Naive B cell (primary cell): ENCODE data around the gene VASP. TPM values are rescaled to one million over a fixed set of nuclear protein-coding genes. Genes with fewer than 3 reads are reported as not detected.

Experiments used
- ATAC-seq, 2 donors: fragments of 150-1000 bp; cut with Tn5 transposase; 2 replicates each; pipeline ENCODE4 v1.10.0; 2021; ENCODE audit warnings: low read depth in 2 of 2, mild to moderate bottlenecking in 2 of 2, moderate library complexity in 2 of 2
- DNase-seq: peaks from one replicate; pipeline ENCODE4 v3.0.0; 2022
- H3K27ac Mint-ChIP-seq, 6 donors: one replicate each; pipeline ENCODE4 v1.8.0; 2020 to 2022; ENCODE audit warnings: mild to moderate bottlenecking in 6 of 6, mixed read lengths in 6 of 6, moderate library complexity in 5 of 6, inconsistent platforms in 2 of 6
- H3K27me3 Mint-ChIP-seq, 3 donors: one replicate each; pipeline ENCODE4 v1.8.0; 2021 to 2022; ENCODE audit warnings: mixed read lengths in 3 of 3, mild to moderate bottlenecking in 1 of 3
- H3K36me3 Mint-ChIP-seq, 2 donors: one replicate each; pipeline ENCODE4 v1.8.0; 2020 to 2022; ENCODE audit warnings: mixed read lengths in 2 of 2, inconsistent platforms in 1 of 2, mild to moderate bottlenecking in 1 of 2
- H3K4me1 Mint-ChIP-seq, 3 donors: one replicate each; pipeline ENCODE4 v1.8.0; 2020 to 2022; ENCODE audit warnings: mixed read lengths in 3 of 3, inconsistent platforms in 1 of 3, mild to moderate bottlenecking in 1 of 3, moderate library complexity in 1 of 3
- H3K4me3 Mint-ChIP-seq, 8 donors: one replicate each; pipeline ENCODE4 v1.8.0; 2020 to 2022; ENCODE audit warnings: mild to moderate bottlenecking in 8 of 8, mixed read lengths in 8 of 8, moderate library complexity in 8 of 8, inconsistent platforms in 2 of 8
- H3K9me3 Mint-ChIP-seq, 7 donors: one replicate each; pipeline ENCODE4 v1.8.0; 2020 to 2022; ENCODE audit warnings: mixed read lengths in 7 of 7, mild to moderate bottlenecking in 5 of 7, inconsistent platforms in 2 of 7, moderate library complexity in 1 of 7
- polyA plus RNA-seq, 6 donors: library from polyadenylated mRNA; unstranded; fragments of 300-500 nt; fragmentation: Illumina TruSeq; gene quantifications; one replicate each; pipeline ENCODE4 v1.2.3, GENCODE V29; 2021; ENCODE audit warnings: low read depth in 6 of 6

The VASP gene
- polyA plus RNA-seq, 6 donors from 2014 or later: 51.5 to 87.2 (median 64.3) TPM

DNA sequence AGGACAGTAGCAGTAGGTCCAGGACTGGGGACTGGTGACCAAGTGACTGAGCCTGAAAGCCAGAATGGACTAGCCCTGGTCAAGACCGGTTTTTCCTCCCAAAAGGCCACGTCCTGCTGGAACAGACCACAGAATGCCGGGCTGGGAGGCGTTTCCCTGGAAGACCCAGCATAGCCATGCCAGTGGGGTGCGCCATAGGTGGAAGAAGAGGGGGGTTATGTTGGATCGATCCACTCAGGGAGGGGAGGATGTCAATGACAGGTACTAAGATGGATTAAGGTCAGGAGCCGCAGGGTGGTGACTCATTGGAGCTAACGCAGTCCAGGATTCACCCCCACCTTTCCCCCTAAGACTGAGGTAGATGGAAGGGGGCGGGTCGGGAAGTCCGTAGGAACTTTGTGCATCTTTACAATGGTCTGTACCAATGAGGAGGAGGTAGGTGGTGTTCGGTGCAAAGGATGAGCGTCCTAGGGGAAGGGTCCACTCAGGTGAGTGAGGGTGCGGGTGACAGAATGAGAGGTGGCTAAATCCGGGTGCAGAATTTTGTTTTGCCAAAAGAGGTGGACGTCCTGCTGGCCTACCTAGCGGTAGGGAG is 21.0 kb downstream of the VASP start:
- Mint-ChIP-seq H3K36me3 (peaks cover 0 to 9% of the 10 kb centered on the region in 2 donors), H3K9me3 (peaks cover 0 to 8% (median 1%) of the 10 kb centered on the region in 7 donors), H3K4me3 (peak overlapping the region; percentile 5 to 89 (median 61)), H3K27me3 (no peaks in the 10 kb centered on the region), H3K27ac (peak overlapping the region in 3 of 6 donors; percentile 1 to 71 (median 65)), H3K4me1 (peaks cover 27 to 49% (median 33%) of the 10 kb centered on the region in 3 donors)
- no peak for DNase-seq
- ATAC-seq: no peak

DNA sequence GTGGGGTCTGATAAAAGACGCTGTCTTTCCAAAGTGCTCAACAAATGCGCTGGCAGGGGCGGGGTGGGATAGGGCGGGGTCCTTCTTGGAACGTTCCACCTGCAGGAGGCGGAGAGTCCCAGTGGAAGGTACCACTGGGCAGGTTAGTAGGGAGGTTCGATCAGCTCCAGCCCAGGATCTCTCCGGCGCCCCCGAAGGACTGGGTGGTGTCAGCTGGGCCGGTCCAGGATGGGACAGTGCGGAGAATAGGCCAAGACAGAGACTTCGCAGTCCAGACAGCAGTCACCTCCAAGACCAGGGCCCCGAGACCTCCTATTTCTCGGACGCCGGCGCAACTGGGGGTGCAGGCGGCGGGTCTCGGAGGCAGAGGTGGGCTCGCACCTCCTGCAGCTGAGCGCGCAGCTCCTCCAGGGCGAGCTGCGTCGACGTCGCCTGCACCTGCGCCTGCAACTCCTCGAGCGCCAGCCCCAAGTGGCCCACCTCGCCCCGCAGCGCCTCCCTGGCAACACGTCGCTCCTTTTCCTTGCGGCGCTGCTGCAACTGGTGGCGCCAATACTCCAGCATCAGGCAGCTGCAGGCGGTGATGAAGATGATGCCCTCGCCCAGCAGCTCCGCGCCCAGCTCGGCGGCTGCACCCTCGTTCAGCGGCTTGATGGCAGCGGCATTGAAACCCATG is 21.6 kb downstream of the VASP start:
- no peaks in the 10 kb centered on the region for H3K27me3 Mint-ChIP-seq
- H3K4me1 Mint-ChIP-seq: peaks cover 20 to 42% (median 27%) of the 10 kb centered on the region in 3 donors
- H3K36me3 Mint-ChIP-seq: peaks cover 0 to 3% of the 10 kb centered on the region in 2 donors
- H3K4me3 Mint-ChIP-seq: peak overlapping the region in 6 of 8 donors; percentile 57 to 79 (median 69)
- DNase-seq (no peak), ATAC-seq (peak; percentile 32 to 33)
- peaks cover 0 to 8% (median 1%) of the 10 kb centered on the region in 7 donors for H3K9me3 Mint-ChIP-seq
- peak overlapping the region in 1 of 6 donors; percentile 71 for H3K27ac Mint-ChIP-seq

DNA sequence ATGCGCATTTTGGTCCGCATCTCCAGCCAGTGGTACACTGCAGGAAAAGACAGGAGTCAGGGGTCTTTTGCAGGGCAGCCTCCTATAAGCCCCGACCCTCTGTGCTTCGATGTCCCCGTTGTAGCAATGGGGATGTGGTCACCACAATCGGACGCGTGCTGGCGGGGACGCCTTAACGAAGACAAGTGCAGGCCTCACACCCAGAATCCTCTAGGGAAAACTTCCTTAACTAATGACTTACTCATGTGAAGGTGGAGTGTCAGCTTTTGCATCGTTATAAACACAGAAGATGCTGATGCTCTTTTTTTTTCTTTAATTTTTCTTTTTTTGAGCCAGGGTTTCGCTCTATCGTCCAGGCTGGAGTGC is 22.1 kb downstream of the VASP start:
- ATAC-seq (no peak), DNase-seq (no peak)
- Mint-ChIP-seq H3K27ac (peak overlapping the region in 1 of 6 donors; percentile 33), H3K4me1 (peaks cover 17 to 37% (median 25%) of the 10 kb centered on the region in 3 donors), H3K36me3 (no peaks in the 10 kb centered on the region), H3K4me3 (peak overlapping the region in 6 of 8 donors; percentile 57 to 79 (median 69)), H3K27me3 (no peaks in the 10 kb centered on the region), H3K9me3 (peaks cover 0 to 8% (median 1%) of the 10 kb centered on the region in 7 donors)

DNA sequence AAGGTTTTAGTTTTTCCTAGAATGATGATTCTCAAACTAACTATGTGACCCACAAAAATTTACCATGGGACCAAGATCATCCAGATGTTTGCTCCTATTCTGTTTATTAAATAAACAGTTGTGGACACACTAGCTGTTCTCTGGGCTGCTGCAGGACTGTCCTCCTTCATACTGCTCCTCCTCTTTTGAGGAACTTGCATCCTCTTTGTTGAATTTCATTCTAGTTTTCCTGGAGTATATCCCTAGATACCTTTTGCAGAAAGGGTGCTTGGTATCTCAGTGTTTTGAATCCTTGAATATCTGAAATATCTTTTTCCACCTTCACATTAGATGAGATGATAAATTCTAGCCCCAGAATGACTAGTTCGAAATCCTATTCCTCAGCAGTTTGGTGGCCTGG is 24.1 kb downstream of the VASP start:
- Mint-ChIP-seq H3K9me3 (peaks cover 0 to 8% (median 1%) of the 10 kb centered on the region in 7 donors), H3K4me1 (peaks cover 15 to 29% (median 24%) of the 10 kb centered on the region in 3 donors), H3K27me3 (no peaks in the 10 kb centered on the region), H3K27ac (no peak overlapping the region), H3K36me3 (no peaks in the 10 kb centered on the region), H3K4me3 (no peak overlapping the region)
- ATAC-seq: no peak
- no peak for DNase-seq

DNA sequence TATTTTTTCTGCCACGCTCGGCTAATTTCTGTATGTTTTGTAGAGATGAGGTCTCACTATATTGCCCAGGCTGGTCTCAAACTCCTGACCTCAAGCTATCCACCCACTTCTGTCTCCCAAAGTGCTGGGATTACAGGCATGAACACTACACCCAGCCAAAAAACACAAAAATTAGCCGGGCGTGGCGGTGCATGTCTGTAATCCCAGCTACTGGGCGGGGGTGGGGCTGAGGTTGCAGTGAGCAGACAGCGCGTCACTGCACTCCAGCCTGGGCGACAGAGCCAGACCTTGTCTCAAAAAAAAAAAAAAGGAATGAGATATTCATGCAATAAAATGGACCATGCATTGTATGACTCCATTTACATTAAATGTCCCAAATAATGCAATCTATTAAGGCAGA is 32.2 kb downstream of the VASP start:
- H3K4me3 Mint-ChIP-seq: no peak overlapping the region
- peaks cover 5 to 6% (median 5%) of the 10 kb centered on the region in 3 donors for H3K4me1 Mint-ChIP-seq
- no peak for ATAC-seq
- no peaks in the 10 kb centered on the region for H3K27me3 Mint-ChIP-seq
- no peak overlapping the region for H3K27ac Mint-ChIP-seq
- H3K36me3 Mint-ChIP-seq: peaks cover 0 to 3% of the 10 kb centered on the region in 2 donors
- H3K9me3 Mint-ChIP-seq: peaks cover 0 to 7% (median 3%) of the 10 kb centered on the region in 7 donors
- no peak for DNase-seq

DNA sequence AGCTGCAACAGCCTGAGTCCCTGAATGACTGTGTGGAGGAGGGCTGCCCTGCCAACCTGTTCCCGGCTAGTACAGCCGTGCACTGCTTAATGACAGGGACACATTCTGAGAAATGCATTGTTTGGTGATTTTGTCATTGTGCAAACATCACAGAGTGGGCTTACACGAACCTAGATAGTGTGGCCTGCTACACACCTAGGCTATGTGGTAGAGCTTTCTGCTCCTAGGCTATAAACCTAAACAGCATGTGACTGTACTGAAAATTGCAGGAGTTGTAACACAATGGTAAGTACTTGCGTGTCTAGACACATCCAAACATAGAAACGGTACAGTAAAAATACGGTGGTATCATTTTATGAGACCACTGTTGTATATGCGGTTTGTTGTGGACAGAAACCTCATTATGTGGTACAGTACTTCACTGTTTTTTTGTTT is 35.0 kb downstream of the VASP start:
- Mint-ChIP-seq H3K4me3 (no peak overlapping the region), H3K9me3 (peaks cover 0 to 7% (median 3%) of the 10 kb centered on the region in 7 donors), H3K36me3 (peaks cover 0 to 3% of the 10 kb centered on the region in 2 donors), H3K27ac (no peak overlapping the region), H3K4me1 (peaks cover 6 to 13% (median 11%) of the 10 kb centered on the region in 3 donors), H3K27me3 (no peaks in the 10 kb centered on the region)
- no peak for DNase-seq
- no peak for ATAC-seq

DNA sequence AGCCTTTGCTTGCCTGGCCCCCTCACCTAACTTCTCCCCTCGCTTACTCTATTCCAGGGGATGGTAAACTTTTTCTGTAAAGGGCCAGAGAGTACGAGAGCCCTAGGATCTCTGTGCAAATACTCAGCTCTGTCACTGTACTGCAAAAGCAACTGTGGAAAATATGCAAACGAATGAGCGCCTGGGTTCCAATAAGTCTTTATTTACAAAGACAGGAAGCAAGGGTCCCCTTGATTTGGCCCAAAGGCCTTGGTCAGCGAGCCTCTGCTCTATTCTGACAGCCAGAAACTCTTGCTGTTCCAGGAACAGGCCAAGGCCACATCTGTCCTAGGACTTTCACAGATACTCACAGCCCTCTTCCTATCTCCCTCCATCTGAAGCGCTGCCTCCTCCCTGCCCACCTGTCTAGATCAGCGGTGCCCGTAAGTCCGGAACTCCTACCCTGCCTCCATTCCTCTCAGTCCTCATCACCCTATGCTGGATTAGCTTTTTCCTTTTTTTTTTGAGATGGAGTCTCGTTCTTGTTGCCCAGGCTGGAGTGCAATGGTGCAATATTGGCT is 40.0 kb downstream of the VASP start:
- no peak for ATAC-seq
- Mint-ChIP-seq H3K9me3 (no peaks in the 10 kb centered on the region), H3K27ac (peak overlapping the region in 3 of 6 donors; percentile 45 to 68 (median 67)), H3K27me3 (no peaks in the 10 kb centered on the region), H3K4me3 (no peak overlapping the region), H3K4me1 (peaks cover 17 to 22% (median 18%) of the 10 kb centered on the region in 3 donors), H3K36me3 (peaks cover 0 to 5% of the 10 kb centered on the region in 2 donors)
- DNase-seq: no peak

DNA sequence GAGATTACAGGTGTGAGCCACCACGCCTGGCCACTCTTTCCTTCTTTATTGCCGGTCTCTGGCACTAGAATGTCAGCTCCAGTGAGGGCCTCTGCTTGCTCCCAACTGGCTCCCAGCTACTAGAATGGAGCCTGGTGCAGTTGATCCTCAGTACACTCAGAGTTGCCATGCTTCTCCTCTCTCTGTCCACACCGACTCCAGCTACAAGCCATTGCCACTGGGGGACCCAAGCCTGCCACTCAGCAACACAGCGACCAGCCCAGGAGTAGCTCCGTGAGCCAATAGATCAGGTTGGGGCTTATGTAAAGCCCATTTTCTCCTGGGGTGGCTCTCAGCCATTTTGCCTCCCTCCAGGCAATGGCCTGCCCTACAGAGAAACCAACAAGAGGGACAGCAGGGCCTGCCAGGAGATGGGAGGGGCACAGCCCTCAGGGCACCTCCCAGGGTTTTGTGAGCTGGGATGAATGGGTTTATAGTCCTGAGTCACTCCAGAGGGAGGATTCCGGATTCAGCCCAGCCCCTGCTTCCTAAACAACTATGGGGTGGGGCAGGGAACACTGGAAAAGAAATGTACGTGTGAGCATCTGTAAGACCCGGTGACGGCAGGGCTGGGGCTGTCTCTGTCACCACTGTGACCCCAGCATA is 40.8 kb downstream of the VASP start:
- no peak overlapping the region for H3K4me3 Mint-ChIP-seq
- peaks cover 0 to 5% of the 10 kb centered on the region in 2 donors for H3K36me3 Mint-ChIP-seq
- ATAC-seq (no peak), DNase-seq (no peak)
- peak overlapping the region in 2 of 6 donors; percentile 44 to 45 for H3K27ac Mint-ChIP-seq
- H3K27me3 Mint-ChIP-seq: no peaks in the 10 kb centered on the region
- H3K9me3 Mint-ChIP-seq: no peaks in the 10 kb centered on the region
- H3K4me1 Mint-ChIP-seq: peaks cover 17 to 22% (median 18%) of the 10 kb centered on the region in 3 donors

DNA sequence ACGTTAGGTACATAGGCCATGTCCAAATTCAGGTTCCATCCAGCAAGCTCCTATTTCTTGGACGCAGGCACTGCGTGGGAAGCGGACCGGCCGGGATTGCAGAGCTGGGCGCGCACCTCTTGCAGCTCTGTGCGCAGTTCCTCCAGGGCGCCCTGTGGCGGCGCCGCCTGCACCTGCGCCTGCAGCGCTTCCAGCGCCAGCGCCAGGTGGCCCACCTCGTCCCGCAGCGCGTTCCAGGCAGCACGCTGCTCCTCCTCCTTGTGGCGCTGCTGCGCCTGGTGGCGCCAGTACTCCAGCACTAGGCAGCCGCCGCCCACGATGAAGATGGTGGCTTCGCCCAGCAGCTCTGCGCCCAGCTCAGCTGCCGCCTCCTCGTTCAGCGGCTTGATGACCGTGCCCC is 46.2 kb downstream of the VASP start:
- H3K9me3 Mint-ChIP-seq: no peaks in the 10 kb centered on the region
- H3K27me3 Mint-ChIP-seq: no peaks in the 10 kb centered on the region
- ATAC-seq: no peak
- no peak overlapping the region for H3K4me3 Mint-ChIP-seq
- H3K4me1 Mint-ChIP-seq: peaks cover 8 to 10% (median 10%) of the 10 kb centered on the region in 3 donors
- no peak overlapping the region for H3K27ac Mint-ChIP-seq
- DNase-seq: no peak
- peaks cover 0 to 5% of the 10 kb centered on the region in 2 donors for H3K36me3 Mint-ChIP-seq

DNA sequence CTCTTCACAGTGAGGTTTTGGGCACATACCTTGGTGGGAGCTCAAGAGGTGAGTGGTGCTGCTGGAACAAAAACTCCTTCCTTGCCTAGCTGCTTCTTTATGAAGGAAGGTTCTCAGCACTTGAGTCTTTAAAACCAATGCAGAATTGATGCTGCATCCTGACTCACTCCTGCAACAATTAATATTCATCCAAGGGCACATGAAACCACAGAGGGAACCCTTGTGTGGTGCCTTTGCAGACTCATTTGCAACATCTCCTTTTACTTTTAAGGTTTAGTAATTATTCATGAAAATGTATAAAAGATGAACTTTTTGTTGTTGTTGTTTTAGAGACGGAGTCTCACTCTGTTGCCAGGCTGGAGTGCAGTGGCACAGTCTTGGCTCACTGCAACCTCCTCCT is 47.2 kb downstream of the VASP start:
- Mint-ChIP-seq H3K9me3 (no peaks in the 10 kb centered on the region), H3K36me3 (peaks cover 0 to 5% of the 10 kb centered on the region in 2 donors)

DNA sequence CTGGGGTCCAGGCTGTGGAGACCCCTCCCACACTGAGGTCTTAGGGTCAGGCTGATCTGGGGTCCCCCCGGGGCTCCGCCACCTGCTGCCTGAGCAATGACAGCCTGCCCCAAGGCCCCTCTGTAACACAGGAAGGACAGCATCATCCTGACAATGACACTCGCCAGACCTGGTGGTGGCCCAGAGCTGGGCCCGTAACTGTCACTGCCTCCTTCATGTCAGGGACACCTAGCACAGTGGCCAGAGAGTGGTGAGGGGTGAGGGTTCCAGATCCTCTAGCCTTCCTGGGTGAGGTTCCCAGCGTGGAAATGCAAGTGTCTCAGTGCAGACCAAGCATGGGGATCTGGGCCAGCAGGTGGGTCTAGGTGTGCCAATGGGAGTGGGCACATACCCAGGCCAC is 49.6 kb downstream of the VASP start:
- no peaks in the 10 kb centered on the region for H3K9me3 Mint-ChIP-seq

More for the DNA sequence above, 47.2 kb downstream of the VASP start:
- no peak overlapping the region for H3K27ac Mint-ChIP-seq
- ATAC-seq (no peak), DNase-seq (no peak)
- peaks cover 11 to 16% (median 15%) of the 10 kb centered on the region in 3 donors for H3K4me1 Mint-ChIP-seq
- H3K4me3 Mint-ChIP-seq: no peak overlapping the region
- no peaks in the 10 kb centered on the region for H3K27me3 Mint-ChIP-seq

DNA sequence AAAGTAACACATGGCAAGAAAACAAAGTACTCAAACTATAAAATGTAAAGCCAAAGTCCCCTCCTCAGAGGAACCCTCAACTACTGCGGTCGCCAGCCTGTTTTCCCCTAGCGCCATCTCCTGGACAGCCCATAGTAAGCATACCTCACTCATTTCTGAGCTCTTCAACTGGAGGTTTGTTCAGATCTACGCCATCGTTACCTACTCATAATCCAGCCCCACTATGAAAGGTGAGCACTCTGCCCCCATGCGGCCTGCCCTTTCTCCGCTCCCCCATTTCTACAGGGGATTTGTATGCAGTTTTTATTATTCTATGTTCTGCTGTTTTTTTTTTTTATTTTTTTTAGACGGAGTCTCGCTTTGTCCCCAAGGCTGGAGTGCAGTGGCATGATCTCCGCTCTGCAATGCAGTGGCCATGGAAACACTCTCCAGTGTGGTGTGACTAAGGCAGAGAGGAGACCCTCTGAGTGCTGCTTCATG is 51.2 kb downstream of the VASP start:
- H3K27ac Mint-ChIP-seq: peak overlapping the region in 2 of 6 donors; percentile 28 to 64
- H3K4me3 Mint-ChIP-seq: peak overlapping the region in 2 of 8 donors; percentile 11 to 20
- peak; percentile 97 for ATAC-seq
- no peaks in the 10 kb centered on the region for H3K27me3 Mint-ChIP-seq
- H3K36me3 Mint-ChIP-seq: no peaks in the 10 kb centered on the region
- DNase-seq: peak; percentile 72
- H3K9me3 Mint-ChIP-seq: no peaks in the 10 kb centered on the region
- H3K4me1 Mint-ChIP-seq: peaks cover 21 to 33% (median 22%) of the 10 kb centered on the region in 3 donors

More for the DNA sequence above, 49.6 kb downstream of the VASP start:
- Mint-ChIP-seq H3K36me3 (no peaks in the 10 kb centered on the region), H3K27ac (peak overlapping the region in 3 of 6 donors; percentile 41 to 64 (median 62)), H3K27me3 (no peaks in the 10 kb centered on the region), H3K4me3 (no peak overlapping the region), H3K4me1 (peaks cover 15 to 22% (median 19%) of the 10 kb centered on the region in 3 donors)
- ATAC-seq: no peak
- DNase-seq: no peak

DNA sequence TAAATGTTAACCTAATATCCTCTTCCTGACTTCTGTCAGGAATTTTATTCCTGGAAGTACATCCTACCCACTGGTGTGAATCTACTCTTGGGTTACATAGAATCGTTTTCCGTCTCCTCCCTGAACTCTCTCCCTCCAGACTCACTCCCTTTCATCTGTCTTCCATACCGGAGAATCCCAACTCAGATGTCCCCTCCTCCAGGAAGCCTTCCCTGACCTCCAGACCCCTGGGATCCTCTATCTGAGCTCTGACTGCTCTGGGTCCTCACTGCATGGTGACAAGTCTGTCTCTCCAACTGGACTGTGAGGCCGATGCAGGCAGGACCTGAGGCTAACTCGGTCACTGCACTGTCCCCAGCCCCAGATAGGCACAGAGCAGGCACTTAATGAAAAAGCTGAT is 52.8 kb downstream of the VASP start:
- Mint-ChIP-seq H3K9me3 (no peaks in the 10 kb centered on the region), H3K36me3 (no peaks in the 10 kb centered on the region), H3K4me1 (peaks cover 22 to 46% (median 22%) of the 10 kb centered on the region in 3 donors), H3K27ac (peak overlapping the region in 3 of 6 donors; percentile 38 to 73 (median 59)), H3K4me3 (peak overlapping the region in 1 of 8 donors; percentile 66), H3K27me3 (no peaks in the 10 kb centered on the region)
- DNase-seq: no peak
- ATAC-seq: no peak
